Stimulated activated naive CD8-positive, alpha-beta T cell treated with anti-CD3 and anti-CD28 coated beads, Interleukin-15, Interleukin-2, amounts not matched to agents 100 ng/mL and 50 ng/mL, for 24 hours (primary cell): ENCODE measurements around the gene DHCR24.
"Not testable (repeated sequence)": the region's sequence is repeated elsewhere in the genome, so short reads cannot be mapped to it uniquely, and the experiment has no call there.

Experiments used
- H3K27ac Mint-ChIP-seq: one replicate; pipeline ENCODE4 v1.8.0; 2021; ENCODE audit warnings: mild to moderate bottlenecking, mixed read lengths
- H3K27me3 Mint-ChIP-seq: one replicate; pipeline ENCODE4 v1.8.0; 2021; ENCODE audit warnings: mixed read lengths
- H3K36me3 Mint-ChIP-seq: one replicate; pipeline ENCODE4 v1.8.0; 2021; ENCODE audit warnings: low read depth, mixed read lengths
- H3K4me1 Mint-ChIP-seq: one replicate; pipeline ENCODE4 v1.8.0; 2021; ENCODE audit warnings: low read depth, mixed read lengths
- H3K4me3 Mint-ChIP-seq: one replicate; pipeline ENCODE4 v1.8.0; 2021; ENCODE audit warnings: mild to moderate bottlenecking, mixed read lengths
- H3K9me3 Mint-ChIP-seq: one replicate; pipeline ENCODE4 v1.8.0; 2021; ENCODE audit warnings: mixed read lengths

Gene DHCR24

GRCh38 chr1:54906586-54906985 lies 19.6 kb upstream of the DHCR24 start:
- no peak overlapping the region for H3K27ac Mint-ChIP-seq
- H3K27me3 Mint-ChIP-seq: peaks cover 2% of the 10 kb centered on the region
- H3K4me1 Mint-ChIP-seq: no peaks in the 10 kb centered on the region
- no peaks in the 10 kb centered on the region for H3K36me3 Mint-ChIP-seq
- H3K4me3 Mint-ChIP-seq: no peak overlapping the region
- no peaks in the 10 kb centered on the region for H3K9me3 Mint-ChIP-seq

- H3K27me3 Mint-ChIP-seq: peaks cover 10% of the 10 kb centered on the region
- H3K36me3 Mint-ChIP-seq: no peaks in the 10 kb centered on the region
Measured at GRCh38 chr1:54904476-54905048, 17.6 kb upstream of the DHCR24 start.

GRCh38 chr1:54894271-54894670 lies 7.3 kb upstream of the DHCR24 start:
- Mint-ChIP-seq H3K27me3 (peaks cover 24% of the 10 kb centered on the region), H3K4me3 (no peak overlapping the region), H3K9me3 (no peaks in the 10 kb centered on the region), H3K27ac (no peak overlapping the region), H3K4me1 (no peaks in the 10 kb centered on the region), H3K36me3 (no peaks in the 10 kb centered on the region)

More at GRCh38 chr1:54904476-54905048, 17.6 kb upstream of the DHCR24 start:
- H3K4me3 Mint-ChIP-seq: no peak overlapping the region
- H3K27ac Mint-ChIP-seq: no peak overlapping the region
- no peaks in the 10 kb centered on the region for H3K4me1 Mint-ChIP-seq
- H3K9me3 Mint-ChIP-seq: no peaks in the 10 kb centered on the region

GRCh38 chr1:54892586-54892985 lies 5.6 kb upstream of the DHCR24 start:
- H3K4me1 Mint-ChIP-seq: no peaks in the 10 kb centered on the region
- no peaks in the 10 kb centered on the region for H3K9me3 Mint-ChIP-seq
- no peak overlapping the region for H3K27ac Mint-ChIP-seq
- no peak overlapping the region for H3K4me3 Mint-ChIP-seq
- H3K36me3 Mint-ChIP-seq: no peaks in the 10 kb centered on the region
- H3K27me3 Mint-ChIP-seq: peaks cover 34% of the 10 kb centered on the region

DNA sequence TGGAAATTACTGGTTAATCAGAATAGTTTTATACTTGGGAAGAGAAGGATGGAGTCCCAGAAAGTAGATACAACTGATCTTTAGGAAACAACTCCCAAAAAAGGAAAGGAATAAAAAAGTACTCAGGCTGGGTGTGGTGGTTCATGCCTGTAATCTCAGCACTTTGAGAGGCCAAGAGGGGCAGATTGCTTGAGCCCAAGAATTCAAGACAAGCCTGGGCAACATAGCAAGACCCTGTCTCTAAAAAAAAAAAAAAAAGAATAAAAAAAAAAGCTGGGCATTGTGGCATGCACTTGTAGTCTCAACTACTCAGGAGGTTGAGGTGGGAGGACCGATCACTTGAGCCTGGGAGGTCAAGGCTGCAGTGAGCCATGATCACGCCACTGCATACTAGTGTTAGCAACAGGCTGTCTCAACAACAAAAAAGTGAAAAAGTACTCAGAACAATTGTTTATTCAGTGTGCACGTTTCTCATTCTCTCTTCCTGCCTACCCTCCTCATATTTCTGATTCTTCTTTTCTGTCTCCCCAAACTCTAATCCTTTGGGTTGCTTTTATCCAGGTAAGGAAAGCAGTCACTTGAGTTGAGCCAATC lies 2.2 kb upstream of the DHCR24 start:
- no peak overlapping the region for H3K4me3 Mint-ChIP-seq
- peaks cover 22% of the 10 kb centered on the region for H3K4me1 Mint-ChIP-seq
- H3K27me3 Mint-ChIP-seq: peaks cover 34% of the 10 kb centered on the region
- no peaks in the 10 kb centered on the region for H3K9me3 Mint-ChIP-seq
- H3K27ac Mint-ChIP-seq: no peak overlapping the region
- peaks cover 3% of the 10 kb centered on the region for H3K36me3 Mint-ChIP-seq

DNA sequence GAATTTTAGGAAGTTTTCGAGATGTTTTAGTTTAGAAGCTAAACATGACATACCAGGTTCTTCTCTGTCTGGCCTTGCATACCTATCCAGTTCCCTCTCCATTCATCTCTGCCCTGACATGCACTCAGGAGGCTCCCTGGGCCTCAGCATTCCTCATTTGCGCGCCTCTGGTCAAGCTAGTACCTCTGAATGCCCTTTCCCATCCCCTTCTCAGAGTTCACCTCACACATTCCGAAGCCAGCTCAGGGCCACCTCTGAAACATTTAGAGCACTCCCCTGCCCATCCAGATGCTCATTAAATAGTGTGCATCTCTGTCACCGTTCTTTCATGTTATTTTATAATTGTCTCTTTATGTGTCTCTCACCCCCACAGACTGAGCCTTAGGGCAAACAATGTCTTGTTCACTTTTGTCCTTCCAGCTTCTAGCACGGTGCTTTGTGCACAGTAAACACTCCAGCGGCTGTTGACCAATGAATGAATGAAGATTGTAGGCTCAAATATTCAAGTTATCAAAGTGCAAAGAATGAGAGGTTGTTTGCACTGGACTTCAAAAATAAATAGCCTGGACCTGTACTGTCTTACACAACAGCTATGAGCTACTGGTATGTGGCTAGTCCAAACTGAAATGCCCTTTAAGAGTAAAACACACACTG lies 1.2 kb upstream of the DHCR24 start:
- peak overlapping the region; percentile 35 for H3K4me3 Mint-ChIP-seq

DNA sequence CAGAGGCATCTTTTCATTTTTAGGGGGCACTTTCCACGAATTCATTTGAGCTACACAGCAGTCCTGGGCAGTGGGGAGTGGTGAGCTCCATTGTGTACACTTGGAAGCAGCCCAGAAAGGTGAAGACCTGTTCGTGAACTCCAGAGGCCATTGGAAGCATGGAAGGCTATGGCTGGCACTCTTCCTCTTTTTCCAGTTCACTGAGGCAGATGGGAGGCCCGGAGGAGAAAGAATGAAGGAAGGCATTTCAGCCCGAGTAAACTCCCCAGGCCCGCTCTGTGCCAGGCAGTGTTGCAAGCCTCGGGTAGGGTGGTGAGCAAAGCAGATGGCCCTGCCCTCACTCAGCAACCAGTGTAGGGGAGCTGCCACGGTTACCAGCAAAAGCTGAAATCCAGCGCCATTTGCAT lies 673 bp upstream of the DHCR24 start:
- peaks cover 17% of the 10 kb centered on the region for H3K36me3 Mint-ChIP-seq
- peak overlapping the region; percentile 91 for H3K4me3 Mint-ChIP-seq
- H3K27me3 Mint-ChIP-seq: peaks cover 30% of the 10 kb centered on the region
- peaks cover 26% of the 10 kb centered on the region for H3K4me1 Mint-ChIP-seq
- no peak overlapping the region for H3K27ac Mint-ChIP-seq
- H3K9me3 Mint-ChIP-seq: no peaks in the 10 kb centered on the region

More for the DNA sequence above, 1.2 kb upstream of the DHCR24 start:
- H3K27me3 Mint-ChIP-seq: peaks cover 34% of the 10 kb centered on the region
- H3K9me3 Mint-ChIP-seq: no peaks in the 10 kb centered on the region
- H3K27ac Mint-ChIP-seq: no peak overlapping the region
- H3K4me1 Mint-ChIP-seq: peaks cover 26% of the 10 kb centered on the region
- peaks cover 13% of the 10 kb centered on the region for H3K36me3 Mint-ChIP-seq

DNA sequence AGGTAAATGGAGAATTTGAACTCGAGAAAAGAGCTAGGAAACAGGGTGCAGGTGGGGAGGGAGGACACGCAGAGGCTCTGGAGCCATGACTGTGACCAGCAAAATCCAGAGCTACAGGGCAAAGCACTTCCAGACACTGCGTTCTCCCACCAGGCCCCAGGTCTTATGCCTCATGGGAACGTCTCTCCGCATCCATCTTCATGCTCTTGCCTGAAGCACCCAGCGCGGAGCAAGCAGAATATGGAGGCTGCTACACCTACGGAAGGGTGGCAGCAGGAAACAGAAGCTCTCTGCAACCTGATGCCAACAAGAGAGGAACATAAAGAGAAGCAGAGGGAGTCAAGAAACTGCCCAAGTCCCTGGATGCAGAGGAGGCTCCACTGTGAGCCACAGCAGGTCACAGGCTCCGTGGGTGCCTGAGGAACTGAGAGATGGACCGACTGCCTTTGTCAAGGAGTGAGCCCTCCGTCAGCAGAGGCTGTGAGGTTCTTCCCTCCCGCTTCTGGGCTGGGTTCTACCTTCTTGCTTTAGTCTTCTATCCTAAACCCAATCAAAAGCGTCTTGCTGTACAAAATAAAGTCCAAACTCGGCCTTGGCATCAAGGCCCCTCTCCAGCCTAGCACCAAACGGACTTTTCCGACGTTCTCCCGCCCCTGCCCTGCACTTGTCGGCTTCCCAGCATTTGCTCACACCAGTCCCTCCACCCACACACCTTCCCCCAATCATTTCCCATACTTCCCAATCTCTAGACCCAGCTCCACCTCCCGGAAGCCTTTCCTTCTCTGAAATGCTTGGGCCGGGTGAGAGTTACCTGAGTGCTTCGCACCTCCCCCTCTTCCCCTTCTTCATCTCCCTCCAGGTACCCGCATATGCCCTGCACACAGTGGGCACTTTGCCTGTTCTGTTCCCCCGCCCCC lies 930 bp downstream of the DHCR24 start:
- no peaks in the 10 kb centered on the region for H3K9me3 Mint-ChIP-seq
- peaks cover 31% of the 10 kb centered on the region for H3K4me1 Mint-ChIP-seq
- H3K36me3 Mint-ChIP-seq: peaks cover 32% of the 10 kb centered on the region
- H3K27ac Mint-ChIP-seq: peak overlapping the region; percentile 89
- peaks cover 24% of the 10 kb centered on the region for H3K27me3 Mint-ChIP-seq
- peak overlapping the region; percentile 91 for H3K4me3 Mint-ChIP-seq

- H3K36me3 Mint-ChIP-seq: peaks cover 33% of the 10 kb centered on the region
Measured at GRCh38 chr1:54885237-54885679, 1.7 kb downstream of the DHCR24 start.

GRCh38 chr1:54884768-54885167 lies 2.2 kb downstream of the DHCR24 start:
- Mint-ChIP-seq H3K4me3 (no peak overlapping the region), H3K4me1 (peaks cover 31% of the 10 kb centered on the region), H3K27ac (no peak overlapping the region), H3K27me3 (peaks cover 15% of the 10 kb centered on the region), H3K36me3 (peaks cover 38% of the 10 kb centered on the region), H3K9me3 (no peaks in the 10 kb centered on the region)

More at GRCh38 chr1:54885237-54885679, 1.7 kb downstream of the DHCR24 start:
- H3K27ac Mint-ChIP-seq: peak overlapping the region; percentile 89
- H3K4me3 Mint-ChIP-seq: peak overlapping the region; percentile 91
- peaks cover 31% of the 10 kb centered on the region for H3K4me1 Mint-ChIP-seq
- no peaks in the 10 kb centered on the region for H3K9me3 Mint-ChIP-seq
- H3K27me3 Mint-ChIP-seq: peaks cover 20% of the 10 kb centered on the region

DNA sequence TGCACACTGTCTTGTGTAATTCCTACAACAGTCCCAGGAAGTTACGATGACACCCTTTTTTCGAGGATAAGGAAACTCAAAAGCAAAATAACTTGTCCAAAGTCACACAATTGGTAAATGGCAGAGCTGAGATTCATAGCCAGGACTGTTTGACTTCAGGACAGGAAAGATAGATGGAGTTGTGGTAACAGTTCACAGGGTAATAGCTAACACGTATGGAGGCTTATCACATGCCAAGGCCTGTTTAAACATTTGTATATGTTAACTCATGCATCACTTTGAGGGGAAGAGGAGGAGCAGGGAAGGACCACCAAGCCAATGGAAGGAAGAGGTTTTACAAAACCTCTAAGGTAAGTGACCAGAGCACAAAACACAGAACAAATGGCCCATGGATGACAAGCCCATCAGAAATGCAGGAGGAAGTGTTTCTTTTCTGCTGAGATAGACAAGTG lies 2.8 kb downstream of the DHCR24 start:
- Mint-ChIP-seq H3K27me3 (peaks cover 9% of the 10 kb centered on the region), H3K9me3 (no peaks in the 10 kb centered on the region), H3K36me3 (peaks cover 44% of the 10 kb centered on the region), H3K27ac (no peak overlapping the region), H3K4me3 (peak overlapping the region; percentile 1), H3K4me1 (peaks cover 31% of the 10 kb centered on the region)

- Mint-ChIP-seq H3K4me3 (no peak overlapping the region), H3K27me3 (peaks cover 5% of the 10 kb centered on the region), H3K4me1 (peaks cover 31% of the 10 kb centered on the region)
Measured at GRCh38 chr1:54883349-54884102, 3.5 kb downstream of the DHCR24 start.

DNA sequence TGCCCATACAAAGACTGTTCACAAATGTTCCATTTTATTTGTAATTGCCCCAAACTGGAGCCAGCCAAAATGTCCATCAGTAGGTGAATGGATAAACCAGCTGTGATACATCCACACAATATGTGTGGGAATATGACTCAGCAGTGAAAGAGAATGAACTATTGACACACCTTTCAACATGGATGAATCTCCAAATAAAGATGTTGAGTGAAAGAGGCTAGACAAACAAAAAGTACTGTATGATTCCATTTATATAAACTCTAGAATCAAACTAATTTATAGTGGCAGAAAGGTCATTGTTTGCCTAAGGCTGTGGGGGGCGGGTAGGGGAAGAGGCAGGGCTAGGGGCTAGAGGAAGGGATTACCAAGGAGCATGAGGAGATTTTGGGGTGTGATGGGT lies 4.5 kb downstream of the DHCR24 start:
- peaks cover 55% of the 10 kb centered on the region for H3K36me3 Mint-ChIP-seq

More at GRCh38 chr1:54883349-54884102, 3.5 kb downstream of the DHCR24 start:
- Mint-ChIP-seq H3K9me3 (no peaks in the 10 kb centered on the region), H3K36me3 (peaks cover 49% of the 10 kb centered on the region), H3K27ac (no peak overlapping the region)

DNA sequence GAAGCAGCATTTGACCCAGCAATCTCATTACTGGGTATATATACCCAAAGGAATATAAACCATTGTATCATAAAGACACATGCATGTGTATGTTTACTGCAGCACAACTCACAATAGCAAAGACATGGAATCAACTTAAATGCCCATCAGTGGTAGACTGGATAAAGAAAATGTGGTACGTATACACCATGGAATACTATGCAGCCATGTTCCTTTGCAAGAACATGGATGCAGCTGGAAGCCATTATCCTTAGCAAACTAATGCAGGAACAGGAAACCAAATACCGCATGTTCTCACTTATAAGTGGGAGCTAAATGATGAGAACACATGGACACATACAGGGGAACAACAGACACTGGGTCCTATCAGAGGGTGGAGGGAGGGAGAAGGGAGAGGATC lies 5.4 kb downstream of the DHCR24 start:
- Mint-ChIP-seq H3K4me1 (peaks cover 31% of the 10 kb centered on the region), H3K36me3 (peaks cover 60% of the 10 kb centered on the region)
- H3K27ac Mint-ChIP-seq, H3K9me3 Mint-ChIP-seq, H3K4me3 Mint-ChIP-seq, H3K27me3 Mint-ChIP-seq: not testable (repeated sequence)

More for the DNA sequence above, 4.5 kb downstream of the DHCR24 start:
- Mint-ChIP-seq H3K9me3 (no peaks in the 10 kb centered on the region), H3K4me1 (peaks cover 31% of the 10 kb centered on the region), H3K4me3 (no peak overlapping the region), H3K27ac (no peak overlapping the region), H3K27me3 (no peaks in the 10 kb centered on the region)
